ENCODE data around the gene OSER1.
A peak's percentile ranks its signal among the peaks of the same experiment; 100 is the strongest.
"Not testable (repeated sequence)": the region's sequence is repeated elsewhere in the genome, so short reads cannot be mapped to it uniquely, and the experiment has no call there.

The OSER1 gene

DNA sequence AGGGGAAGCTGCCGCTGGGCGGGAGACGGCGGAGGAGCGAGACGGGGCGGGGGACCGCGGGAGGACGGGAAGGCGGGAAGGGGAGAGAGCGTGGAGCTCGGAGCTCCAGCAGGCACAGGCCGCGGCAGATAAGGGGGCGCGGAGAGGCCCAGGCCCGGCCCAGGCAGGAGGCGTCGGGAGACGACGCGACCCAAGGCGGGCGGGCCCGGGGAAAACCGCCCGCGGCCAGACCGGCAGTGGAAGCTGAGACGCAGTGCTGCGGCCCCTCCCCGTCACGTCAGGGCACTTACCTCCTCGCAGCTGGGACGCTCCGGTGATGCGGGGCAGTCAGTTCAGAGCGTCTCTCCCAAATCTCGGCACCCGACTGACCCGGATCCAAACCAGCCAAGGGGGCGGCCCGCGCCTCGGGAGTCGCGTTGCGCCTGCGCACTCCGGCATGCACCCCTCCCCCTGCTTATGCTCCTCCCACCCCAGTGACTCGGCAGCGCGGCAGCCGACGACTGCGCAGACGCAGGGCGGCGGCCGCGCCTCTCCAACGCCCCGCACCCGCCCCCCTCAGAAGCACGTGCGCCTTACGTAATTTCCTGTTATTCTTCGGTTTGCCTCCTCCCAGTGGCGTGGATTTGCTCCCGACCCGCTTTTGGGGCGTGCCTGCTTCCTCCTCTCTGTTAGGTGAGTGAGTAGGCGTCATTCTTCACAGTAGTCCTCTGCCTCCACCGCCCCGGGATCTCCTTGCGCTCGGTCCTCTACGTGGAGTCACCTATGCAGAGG is at the start of gene OSER1:
OSER1 (minus strand) TSS at position 366 of the 771 bp plus-strand sequence. CDS start 3,814 bp downstream, outside the sequence.
- peak; percentile 94 to 96 for DNase-seq (ENCODE audit: low read depth in 2 of 2)

DNA sequence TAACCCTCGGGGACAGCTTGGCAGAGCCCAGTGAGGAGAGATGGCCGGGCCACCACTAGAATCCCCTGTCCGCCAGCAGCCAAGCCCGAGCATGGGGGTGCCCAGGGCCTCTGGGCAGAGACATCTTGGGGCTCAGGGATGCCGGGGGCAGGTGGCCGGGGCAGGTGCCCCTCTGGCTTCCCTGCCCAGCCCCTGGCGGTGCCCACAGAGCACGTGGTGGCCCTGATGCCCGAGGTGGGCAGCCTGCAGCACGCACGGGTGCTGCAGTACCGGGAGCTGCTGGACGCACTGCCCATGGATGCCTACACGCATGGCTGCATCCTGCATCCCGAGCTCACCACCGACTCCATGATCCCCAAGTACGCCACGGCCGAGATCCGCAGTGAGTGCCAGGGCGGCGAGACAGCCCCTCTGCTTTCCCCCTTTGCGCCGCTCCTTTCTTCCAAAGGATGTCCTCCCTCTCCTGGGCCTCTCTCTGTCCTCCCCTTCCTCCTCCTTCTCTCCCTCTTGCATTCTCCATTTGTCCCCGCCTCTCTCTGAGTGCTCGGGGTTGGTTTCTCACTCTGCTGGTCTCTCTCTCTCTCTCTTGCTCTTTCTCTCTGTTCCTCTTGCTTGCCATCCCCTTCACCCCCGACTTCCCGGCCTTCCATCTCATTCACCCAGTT is 47.8 kb upstream of the OSER1 start:
- DNase-seq (ENCODE audit: low read depth in 2 of 2), result no peak

DNA sequence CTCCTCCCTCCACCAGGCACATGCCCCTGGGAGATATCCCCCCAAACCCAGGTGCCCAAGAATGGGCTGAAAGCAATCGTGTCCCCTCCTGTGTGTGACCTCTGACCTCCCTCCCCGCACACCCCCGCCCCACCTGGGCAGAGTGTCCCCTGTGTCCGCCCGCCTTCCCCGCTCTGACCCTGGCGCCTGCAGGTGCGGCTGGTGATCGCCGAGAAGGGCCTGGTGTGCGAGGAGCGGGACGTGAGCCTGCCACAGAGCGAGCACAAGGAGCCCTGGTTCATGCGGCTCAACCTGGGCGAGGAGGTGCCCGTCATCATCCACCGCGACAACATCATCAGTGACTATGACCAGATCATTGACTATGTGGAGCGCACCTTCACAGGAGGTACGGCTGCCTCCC is 46.4 kb upstream of the OSER1 start:
- no peak for DNase-seq (ENCODE audit: low read depth in 2 of 2)

DNA sequence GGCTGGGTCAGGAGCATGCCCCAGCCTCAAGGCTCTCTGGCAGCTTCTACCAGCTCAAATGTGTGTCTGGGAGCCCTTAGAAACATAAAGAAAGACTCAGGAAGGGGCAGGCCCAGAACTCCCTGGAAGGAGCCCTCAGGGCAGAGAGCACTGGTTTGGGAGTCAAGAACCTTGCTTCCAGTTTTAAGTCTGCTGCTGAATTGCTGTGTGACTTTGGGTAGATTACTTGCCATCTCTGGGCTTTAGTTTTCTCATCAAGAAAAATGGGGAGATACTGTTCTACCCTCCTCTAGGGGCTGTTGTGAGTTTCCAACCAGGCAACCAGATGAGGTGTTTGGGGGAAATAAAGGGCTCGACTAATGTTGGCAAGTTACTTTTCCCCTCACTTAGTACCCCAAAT is 45.4 kb upstream of the OSER1 start:
- DNase-seq (ENCODE audit: low read depth in 2 of 2), result no peak

DNA sequence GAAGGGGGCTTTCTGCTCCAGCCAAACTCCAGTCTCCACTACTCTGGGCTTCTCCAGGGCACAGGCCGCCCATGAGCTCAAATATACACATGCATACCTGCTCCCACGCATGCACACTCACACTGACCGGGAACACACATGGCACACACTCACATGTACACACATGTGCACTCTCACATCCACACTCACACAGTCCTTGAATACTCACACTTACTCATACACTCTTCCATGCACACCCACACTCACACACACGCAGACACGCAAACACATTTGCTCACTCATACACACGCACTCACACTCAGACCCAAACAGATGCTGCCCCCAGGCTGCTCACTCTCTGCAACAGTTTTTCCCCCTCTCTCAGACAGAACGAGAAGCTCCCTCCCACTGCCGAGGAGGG is 43.5 kb upstream of the OSER1 start:
- DNase-seq (ENCODE audit: low read depth in 2 of 2), result no peak

DNA sequence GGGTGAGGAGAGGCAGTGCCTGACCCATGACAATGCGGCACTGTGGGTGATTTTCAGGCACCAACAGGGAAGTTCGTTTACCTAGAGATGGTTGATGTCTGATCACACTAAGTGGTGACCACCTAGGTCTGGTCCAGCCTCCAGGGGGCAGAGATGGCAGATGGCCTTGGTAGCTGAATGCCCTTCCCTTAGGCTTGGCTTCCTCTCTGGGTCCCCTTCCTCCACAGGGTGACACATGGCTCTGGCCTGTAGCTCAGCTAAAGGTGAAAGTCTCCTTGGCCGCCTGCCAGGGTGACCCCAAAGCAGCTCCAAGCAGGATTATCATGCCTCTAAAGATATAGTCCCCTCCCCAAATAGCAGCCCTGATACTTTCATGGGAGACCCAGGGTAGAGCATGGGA is 43.0 kb upstream of the OSER1 start:
- DNase-seq (ENCODE audit: low read depth in 2 of 2), result no peak

DNA sequence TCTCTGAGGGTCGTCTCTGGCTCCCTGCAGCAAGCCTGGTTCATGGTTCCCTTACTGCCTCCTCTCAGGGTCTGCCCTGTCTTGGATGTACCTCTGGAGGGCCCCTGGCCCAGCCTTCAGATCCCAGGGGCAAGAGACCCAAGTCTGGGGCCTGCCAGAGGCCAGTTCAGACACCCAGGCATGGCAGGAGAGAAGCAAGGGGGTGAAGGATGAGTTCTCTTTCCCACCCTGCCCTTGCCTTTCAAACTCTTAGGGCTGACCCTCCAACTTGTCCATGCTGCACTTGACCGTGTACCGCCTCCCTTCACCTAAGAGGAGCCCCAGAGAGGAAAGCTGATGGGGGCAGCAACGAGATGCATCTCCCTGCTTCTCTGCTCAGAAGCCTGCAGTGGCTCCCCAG is 40.7 kb upstream of the OSER1 start:
- no peak for DNase-seq (ENCODE audit: low read depth in 2 of 2)

DNA sequence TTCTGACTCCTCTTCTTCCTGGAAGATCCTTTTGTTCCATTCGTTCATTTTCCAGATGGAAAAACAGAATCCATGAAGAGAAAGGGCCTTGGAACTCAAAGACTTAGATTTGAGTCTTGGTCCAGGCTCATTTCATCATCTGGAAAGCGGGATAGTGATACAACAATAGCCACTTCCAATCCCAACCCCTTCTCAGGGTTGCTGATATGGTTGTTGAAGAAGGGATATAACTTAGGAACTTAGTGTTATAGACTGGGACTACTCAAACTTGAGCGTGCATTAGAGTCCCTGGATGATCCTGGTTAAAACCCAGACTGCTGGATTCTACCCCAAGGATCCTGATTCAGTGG is 37.8 kb upstream of the OSER1 start:
- no peak for DNase-seq (ENCODE audit: low read depth in 2 of 2)

DNA sequence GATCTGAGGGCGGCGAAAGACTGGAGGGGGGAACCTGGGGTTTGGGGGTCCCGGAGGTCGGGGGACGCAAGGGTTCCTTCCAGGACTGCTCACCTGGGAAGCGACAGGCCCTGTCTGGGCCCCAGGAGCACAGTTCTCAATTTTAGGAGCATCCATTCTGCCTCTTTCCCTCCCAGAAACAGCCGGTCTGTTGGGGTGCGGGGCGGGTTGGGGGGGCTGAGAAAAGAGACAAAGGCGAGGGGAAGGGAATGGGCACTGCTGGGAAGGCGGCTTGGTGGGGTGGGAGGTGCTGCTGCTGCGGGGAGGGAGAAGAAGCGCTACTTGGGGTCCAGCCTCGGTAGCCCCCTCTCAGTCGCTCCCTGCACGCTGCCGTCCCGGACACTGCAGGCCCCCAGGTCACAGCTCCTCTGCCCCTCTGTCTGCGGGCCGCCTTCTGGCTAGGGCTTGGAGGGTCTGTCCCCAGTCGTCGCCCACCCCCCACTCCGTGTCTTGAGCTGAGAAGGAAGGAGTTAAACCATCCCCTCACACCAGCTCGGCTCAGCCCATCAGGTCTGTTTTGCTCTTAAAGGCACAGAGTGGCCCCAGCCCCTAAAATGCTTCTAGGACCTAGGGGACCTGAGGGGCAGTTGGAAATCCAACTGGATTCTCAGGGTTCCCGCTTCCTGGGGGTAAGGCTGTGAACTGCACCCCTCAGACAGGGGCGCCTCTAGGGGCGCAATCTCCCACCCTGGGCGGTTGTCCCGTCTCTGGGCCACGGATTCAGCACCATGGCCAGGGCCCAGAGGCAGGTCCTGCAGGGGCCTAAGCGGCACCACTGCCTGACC is 37.2 kb upstream of the OSER1 start:
- peak; percentile 3 to 12 for DNase-seq (ENCODE audit: low read depth in 2 of 2)

DNA sequence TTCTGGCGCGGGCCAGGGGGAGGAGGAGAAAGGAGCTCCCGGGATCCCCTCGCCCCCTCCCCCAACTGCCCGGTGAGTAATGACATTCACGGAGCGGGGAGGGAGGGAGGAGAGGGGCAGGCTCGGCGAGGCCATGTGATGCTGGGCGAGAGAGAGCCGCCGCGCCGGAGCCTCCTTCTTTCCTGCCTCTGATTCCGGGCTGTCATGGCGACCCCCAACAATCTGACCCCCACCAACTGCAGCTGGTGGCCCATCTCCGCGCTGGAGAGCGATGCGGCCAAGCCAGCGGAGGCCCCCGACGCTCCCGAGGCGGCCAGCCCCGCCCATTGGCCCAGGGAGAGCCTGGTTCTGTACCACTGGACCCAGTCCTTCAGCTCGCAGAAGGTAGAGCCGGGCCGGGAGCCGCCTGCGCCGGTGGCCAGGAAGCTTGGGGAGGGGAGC is 36.6 kb upstream of the OSER1 start, which contains the start of gene GDAP1L1:
GDAP1L1 (plus strand) TSS at position 178 of the 441 bp plus-strand sequence; CDS start at position 205, 27 bp downstream.
- DNase-seq (ENCODE audit: low read depth in 2 of 2), result no peak

DNA sequence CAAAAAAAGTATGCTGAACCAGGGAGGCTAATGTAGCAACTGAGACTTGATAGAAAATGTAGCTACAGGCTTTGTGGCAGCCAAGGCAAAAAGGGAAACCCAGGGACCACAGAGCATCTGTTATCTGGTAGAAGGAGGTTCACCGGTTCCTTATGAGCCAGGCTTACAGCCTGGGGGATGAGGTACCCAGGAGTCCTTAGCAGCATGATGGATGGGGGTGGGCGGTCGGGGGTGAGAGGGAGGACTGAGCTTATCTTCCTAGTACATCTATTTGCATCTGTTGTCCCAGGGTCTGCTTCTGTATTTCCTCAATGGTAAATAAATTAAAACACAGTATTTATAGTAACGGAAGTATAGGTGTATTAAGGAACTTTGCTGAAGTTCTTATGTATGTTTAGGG is 35.4 kb upstream of the OSER1 start:
- no peak for DNase-seq (ENCODE audit: low read depth in 2 of 2)

DNA sequence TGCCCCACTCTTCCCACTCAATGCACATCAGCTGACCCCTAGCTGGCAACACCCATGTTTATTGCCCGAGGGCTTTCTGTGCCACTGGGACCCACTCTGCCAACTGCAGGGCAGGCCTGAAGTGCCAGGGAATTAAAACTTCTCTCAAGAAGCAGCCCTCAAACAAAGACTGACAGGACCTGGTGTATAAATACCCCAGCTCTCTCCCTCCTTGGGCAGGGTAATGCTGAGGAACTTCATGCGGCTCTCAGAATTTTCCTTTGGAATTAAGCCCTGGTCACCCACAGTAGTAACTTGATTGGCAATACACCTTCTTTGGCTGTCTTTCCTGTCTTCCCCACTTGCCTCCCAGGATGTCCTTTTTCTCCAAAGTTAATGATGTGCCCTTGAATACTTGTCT is 31.2 kb upstream of the OSER1 start:
- no peak for DNase-seq (ENCODE audit: low read depth in 2 of 2)

DNA sequence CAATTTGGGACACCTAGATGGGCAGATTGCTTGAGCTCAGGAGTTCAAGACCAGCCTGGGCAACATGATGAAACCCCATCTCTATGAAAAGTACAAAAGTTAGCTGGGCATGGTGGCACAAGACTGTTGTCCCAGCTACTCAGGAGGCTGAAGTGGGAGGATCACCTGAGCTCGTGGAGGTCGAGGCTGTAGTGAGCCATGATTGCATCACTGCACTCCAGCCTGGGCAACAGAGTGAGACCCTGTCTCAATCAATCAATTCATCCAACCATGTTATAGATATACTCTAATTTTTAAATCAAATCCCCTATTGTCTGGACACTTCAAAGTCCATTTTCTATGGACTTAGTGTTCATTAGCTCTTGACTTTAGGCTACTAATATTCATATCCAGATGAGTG is 26.3 kb upstream of the OSER1 start:
- not testable (repeated sequence) for DNase-seq (ENCODE audit: low read depth in 2 of 2)

DNA sequence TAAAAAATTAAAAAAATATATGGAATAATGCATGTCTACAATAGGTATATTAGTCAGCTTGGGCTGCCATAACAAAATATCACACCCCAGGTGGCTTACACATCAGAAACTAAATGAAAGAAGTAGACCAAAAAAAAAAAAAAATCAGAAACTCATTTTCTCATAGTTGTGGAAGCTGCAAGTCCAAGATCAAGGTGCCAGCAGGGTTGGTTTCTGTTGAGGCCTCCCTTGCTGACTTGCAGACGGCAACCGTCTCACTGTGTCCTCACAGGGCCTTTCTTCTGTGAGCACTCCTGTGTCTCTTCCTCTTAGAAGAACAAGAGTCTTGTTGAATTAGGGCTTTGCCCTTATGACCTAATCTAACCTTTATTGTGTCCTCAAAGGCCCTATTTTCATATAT is 25.1 kb upstream of the OSER1 start:
- DNase-seq (ENCODE audit: low read depth in 2 of 2), result no peak

DNA sequence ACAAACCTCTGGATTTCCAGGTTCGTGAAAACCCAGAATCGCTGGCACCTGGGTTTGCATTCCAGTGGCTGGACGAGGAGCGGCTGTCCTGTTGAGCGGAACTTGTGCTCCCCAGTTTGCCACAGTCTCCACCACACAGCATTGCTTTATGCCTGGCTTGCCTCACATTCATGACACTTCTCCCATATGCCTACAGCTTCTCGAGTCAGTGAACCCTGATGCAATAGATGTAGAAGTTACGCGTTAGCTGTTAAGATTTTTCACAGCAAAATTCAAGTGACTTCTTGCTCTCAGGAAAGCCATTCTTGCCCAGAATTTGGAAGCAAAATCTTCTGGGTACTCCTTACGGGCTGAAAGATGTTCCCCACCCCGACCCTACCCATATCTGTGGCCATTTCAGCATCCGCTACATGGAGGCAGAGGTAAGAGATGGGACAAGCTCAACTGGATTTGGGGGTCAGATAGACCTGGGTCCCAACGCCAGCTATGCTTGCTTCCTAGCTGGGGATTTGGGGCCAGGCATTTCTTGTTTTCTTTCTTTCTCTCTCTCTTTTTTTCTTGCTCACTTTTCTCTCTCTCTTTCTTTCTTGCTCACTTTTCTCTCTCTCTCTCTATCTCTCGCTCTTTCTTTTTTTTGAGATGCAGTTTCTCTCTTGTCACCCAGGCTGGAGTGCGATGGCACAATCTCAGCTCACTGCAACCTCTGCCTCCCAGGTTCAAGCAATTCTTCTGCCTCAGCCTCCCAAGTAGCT is 24.2 kb upstream of the OSER1 start:
- DNase-seq (ENCODE audit: low read depth in 2 of 2), result no peak

DNA sequence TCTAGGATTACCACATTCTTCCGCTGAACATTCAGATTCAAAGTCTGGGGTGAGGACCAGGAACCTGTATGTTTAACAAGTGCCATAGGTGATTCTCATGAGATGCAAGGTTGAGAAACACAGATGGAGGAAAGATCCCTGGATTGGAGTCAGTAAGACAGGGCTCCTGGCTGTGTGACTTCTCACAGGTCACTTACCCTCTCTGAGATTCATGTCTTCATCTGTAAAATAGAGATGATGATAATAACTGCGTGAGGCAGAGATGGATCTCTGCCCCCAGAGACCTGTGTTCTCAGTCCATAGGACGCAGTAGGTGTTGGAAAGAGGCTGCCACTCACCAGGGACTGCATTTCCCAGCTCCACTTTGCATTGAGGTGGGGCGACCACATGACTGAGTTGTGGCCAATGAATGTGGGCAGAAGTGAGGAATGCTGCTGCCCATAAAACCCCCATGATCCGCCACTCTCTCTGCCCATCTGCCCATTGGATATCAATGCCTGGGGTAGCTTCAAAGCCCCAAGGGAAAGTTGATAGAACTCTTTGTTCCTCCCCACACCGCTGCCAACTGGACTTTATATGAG is 23.0 kb upstream of the OSER1 start:
- DNase-seq (ENCODE audit: low read depth in 2 of 2), result no peak

DNA sequence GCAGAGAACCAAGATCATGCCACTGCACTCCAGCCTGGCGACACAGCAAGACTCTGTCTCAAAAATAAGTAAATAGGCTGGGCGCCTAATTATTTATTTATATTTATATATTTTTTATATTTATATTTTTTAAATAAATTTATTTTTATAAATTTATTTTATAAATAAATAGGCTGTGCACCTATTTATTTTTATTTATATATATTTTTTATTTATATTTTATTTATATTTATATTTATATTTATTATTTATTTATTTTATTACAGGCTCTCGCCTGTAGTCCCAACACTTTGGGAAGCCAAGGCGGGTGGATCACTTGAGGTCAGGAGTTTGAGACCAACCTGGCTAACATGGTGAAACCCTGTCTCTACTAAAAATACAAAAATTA is 21.9 kb upstream of the OSER1 start:
- DNase-seq (ENCODE audit: low read depth in 2 of 2), result not testable (repeated sequence)

DNA sequence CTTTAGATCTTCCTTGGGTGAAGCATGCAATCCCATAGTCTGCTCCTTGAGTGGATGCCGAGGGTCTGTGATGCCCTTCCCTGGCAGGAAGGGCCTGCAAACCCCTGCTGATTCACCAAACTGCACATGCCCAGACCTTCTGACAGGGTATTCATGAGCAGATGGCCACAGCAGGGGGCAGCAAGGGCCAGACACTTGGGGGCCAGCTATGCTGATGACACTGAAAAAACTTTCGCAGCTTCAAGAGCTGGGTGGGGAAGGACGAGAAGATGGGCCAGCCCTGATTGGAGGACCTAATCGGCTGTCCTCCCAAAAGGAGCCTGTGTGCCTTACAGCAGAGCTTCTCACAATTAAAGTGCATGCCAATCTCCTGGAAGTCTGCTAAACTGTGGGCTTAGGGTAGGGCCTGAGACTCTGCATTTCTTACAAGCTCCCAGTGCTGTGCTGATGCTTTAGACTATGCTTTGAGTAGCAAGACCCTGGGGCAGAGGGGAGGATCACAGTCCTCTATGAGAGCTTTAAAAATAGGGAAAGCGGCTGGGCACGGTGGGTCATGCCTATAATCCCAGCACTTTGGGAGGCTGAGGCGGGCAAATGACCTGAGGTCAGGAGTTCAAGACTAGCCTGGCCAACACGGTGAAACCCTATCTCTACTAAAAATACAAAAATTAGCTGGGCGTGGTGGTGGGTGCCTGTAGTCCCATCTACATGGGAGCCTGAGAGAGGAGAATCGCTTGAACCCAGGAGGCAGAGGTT is 21.3 kb upstream of the OSER1 start:
- no peak for DNase-seq (ENCODE audit: low read depth in 2 of 2)

DNA sequence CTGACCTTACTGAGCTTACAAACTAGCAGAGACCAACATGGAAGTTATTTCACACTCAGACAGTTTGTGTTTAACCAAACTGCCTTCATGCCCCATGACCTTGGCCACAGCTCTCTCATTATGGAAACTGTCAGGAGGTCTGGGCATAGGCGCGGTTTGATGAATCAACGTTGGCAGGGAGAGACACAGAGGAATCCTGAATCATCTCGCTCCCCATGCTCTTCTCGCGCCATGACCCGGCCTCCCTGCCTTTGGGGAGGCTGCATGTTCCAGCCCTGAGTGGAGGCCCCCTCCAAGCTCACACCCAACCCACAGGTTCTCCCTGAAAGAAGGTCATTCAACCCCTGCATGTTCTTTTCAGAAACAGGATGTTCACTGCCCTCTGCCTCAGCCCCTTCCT is 20.6 kb upstream of the OSER1 start:
- DNase-seq (ENCODE audit: low read depth in 2 of 2), result no peak

DNA sequence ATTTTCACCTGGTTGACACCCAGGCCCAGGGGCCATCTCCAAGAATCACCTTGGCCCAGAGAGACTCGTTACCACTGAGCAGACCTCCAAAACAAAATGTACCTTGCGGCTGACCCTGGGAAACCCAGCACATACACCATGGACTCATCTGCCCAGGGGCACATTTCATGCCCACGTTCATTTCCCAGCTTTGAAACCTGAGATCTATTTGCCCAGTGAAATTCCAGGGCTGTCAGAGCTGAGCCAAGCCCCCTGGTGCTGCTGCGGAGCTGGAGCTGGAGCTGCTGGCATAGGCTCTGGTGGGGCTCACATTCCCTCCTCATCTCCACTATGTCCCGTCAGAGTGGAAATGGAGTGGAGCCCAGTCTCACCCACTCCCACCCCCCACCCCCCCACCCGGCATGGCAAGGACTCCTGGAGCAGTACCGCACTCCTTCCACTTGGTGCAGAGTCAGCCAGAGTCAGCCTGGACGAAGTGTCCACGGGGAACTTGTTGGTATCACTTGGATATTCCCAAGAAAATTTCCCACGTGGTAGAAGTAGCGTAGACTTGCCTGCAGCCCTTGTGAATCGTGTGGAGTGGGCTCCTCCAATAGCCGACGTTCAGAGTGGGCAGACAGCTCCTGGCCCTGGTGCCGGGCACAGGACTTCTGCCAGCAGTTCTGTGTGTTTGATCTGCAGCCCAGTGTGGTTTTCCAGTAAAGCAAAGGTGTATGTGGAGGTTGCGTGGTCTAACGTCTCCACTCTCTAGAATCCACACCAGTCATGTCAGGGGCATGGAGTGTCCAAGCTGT is 18.1 kb upstream of the OSER1 start:
- DNase-seq (ENCODE audit: low read depth in 2 of 2), result no peak

All from stimulated activated CD4-positive, alpha-beta T cell treated with anti-CD3 and anti-CD28 coated beads, Interleukin-4, amount 100 ng/mL, for 48 hours (primary cell).